Diencephalon (tissue), 1 donor: ENCODE measurements around the gene GNAL. TPM values are rescaled to one million over a fixed set of nuclear protein-coding genes. Genes with fewer than 3 reads are reported as not detected.

Experiments
- total RNA-seq: library from RNA; depleted of rRNA; stranded (reverse); fragments of >200 nt; gene quantifications from one replicate; pipeline ENCODE4 v1.2.3, GENCODE V29; 2014

Gene GNAL
- total RNA-seq, result 122 TPM

GRCh38 chr18:11688972-11689668 lies at the start of gene GNAL:
TSS of gene GNAL (plus strand) at chr18:11689264. CDS start at chr18:11689564, 300 bp downstream.

GRCh38 chr18:11851146-11851805 lies 162.2 kb downstream of the GNAL start, which contains the start of gene CHMP1B:
TSS of gene CHMP1B (plus strand) at chr18:11851413. CDS start at chr18:11851512, 99 bp downstream.

GRCh38 chr18:11908182-11909060 lies 219.4 kb downstream of the GNAL start, which contains the start of gene MPPE1:
TSS of gene MPPE1 (minus strand) at chr18:11908317. CDS start at chr18:11897264, 11,053 bp downstream.

Other genes with a start within 250 kb of the GNAL start
- not detected for gene SLC35G4, start 79.7 kb upstream of the GNAL start, total RNA-seq
- gene CHMP1B, start 162.1 kb downstream of the GNAL start, total RNA-seq, result 49.8 TPM
- gene MPPE1, start 219.1 kb downstream of the GNAL start, total RNA-seq, result 23.5 TPM